NCI-H2171 (cell line): Measurements from ENCODE around the gene SOAT2.
"Not testable (repeated sequence)": the region's sequence is repeated elsewhere in the genome, so short reads cannot be mapped to it uniquely, and the experiment has no call there.

Source experiments
- DNase-seq: peaks from one replicate; lab custom pipeline; 2025; lab: John Stamatoyannopoulos, UW

The SOAT2 gene

GRCh38 chr12:53133722-53134121, 30.4 kb downstream of the SOAT2 start:
- DNase-seq, result no peak

GRCh38 chr12:53143355-53143754, 40.1 kb downstream of the SOAT2 start:
- no peak for DNase-seq

GRCh38 chr12:53145383-53146260, 42.3 kb downstream of the SOAT2 start:
- no peak for DNase-seq

GRCh38 chr12:53147181-53147580, 43.9 kb downstream of the SOAT2 start:
- no peak for DNase-seq

GRCh38 chr12:53147653-53148052, 44.4 kb downstream of the SOAT2 start:
- no peak for DNase-seq

GRCh38 chr12:53151039-53151438, 47.8 kb downstream of the SOAT2 start:
- no peak for DNase-seq

- no peak for DNase-seq
Measured at GRCh38 chr12:53152390-53152789, 49.1 kb downstream of the SOAT2 start.

GRCh38 chr12:53159195-53159839, 56.0 kb downstream of the SOAT2 start:
- DNase-seq, result no peak

GRCh38 chr12:53160000-53160399, 56.7 kb downstream of the SOAT2 start:
- no peak for DNase-seq

- no peak for DNase-seq
Measured at GRCh38 chr12:53160673-53161072, 57.4 kb downstream of the SOAT2 start.

- no peak for DNase-seq
Measured at GRCh38 chr12:53161119-53161911, 58.0 kb downstream of the SOAT2 start.

- not testable (repeated sequence) for DNase-seq
Measured at GRCh38 chr12:53163008-53163407, 59.7 kb downstream of the SOAT2 start.

GRCh38 chr12:53166837-53167236, 63.6 kb downstream of the SOAT2 start:
- DNase-seq, result no peak

- no peak for DNase-seq
Measured at GRCh38 chr12:53169644-53170043, 66.4 kb downstream of the SOAT2 start.

- DNase-seq, result no peak
Measured at GRCh38 chr12:53170215-53170614, 66.9 kb downstream of the SOAT2 start.

GRCh38 chr12:53170876-53171724, 67.8 kb downstream of the SOAT2 start:
- DNase-seq, result no peak

- no peak for DNase-seq
Measured at GRCh38 chr12:53171725-53172329, 68.5 kb downstream of the SOAT2 start.

- DNase-seq, result no peak
Measured at GRCh38 chr12:53172352-53172751, 69.1 kb downstream of the SOAT2 start.

- DNase-seq, result no peak
Measured at GRCh38 chr12:53173085-53173715, 69.9 kb downstream of the SOAT2 start.
